Left ventricle myocardium inferior (tissue), 1 donor: ENCODE data around the gene SURF1. TPM values are rescaled to one million over a fixed set of nuclear protein-coding genes. Genes with fewer than 3 reads are reported as not detected.

ENCODE experiments used
- DNase-seq: peaks from one replicate; pipeline ENCODE4 v3.0.0-alpha.2; 2020
- H3K27ac ChIP-seq: fragments of 200-600 bp; replicated peaks from 2 replicates; pipeline ENCODE4 v1.8.0; 2021
- H3K27me3 ChIP-seq: fragments of 200-600 bp; 2 replicates; pipeline ENCODE4 v1.8.0; 2021; ENCODE audit warnings: low read depth
- H3K36me3 ChIP-seq: fragments of 200-600 bp; 2 replicates; pipeline ENCODE4 v1.8.0; 2021
- H3K4me1 ChIP-seq: fragments of 200-600 bp; 2 replicates; pipeline ENCODE4 v1.8.0; 2021
- H3K4me3 ChIP-seq: fragments of 200-600 bp; 2 replicates; pipeline ENCODE4 v1.8.0; 2021; ENCODE audit warnings: mild to moderate bottlenecking, moderate library complexity
- H3K9me3 ChIP-seq: fragments of 200-600 bp; replicated peaks from 2 replicates; pipeline ENCODE4 v1.8.0; 2021
- CTCF ChIP-seq: fragments of 200-600 bp; IDR thresholded peaks from 2 replicates; pipeline ENCODE4 v1.8.0; 2021; ENCODE audit warnings: antibody characterized with exemption, mild to moderate bottlenecking, borderline replicate concordance
- intact Hi-C: fragments of 100-400 bp; cut with micrococcal nuclease; formaldehyde crosslinking; loops from one replicate; pipeline ENCODE4 v1.11.0; 2022
- total RNA-seq: library from RNA; stranded (reverse); fragmentation: NEBNext Ultra II Directional; extraction: Animal tissue kit (Norgen Biotek cat#: 25700); gene quantifications from one replicate; pipeline ENCODE4 v1.2.1, GENCODE V29; 2021
- donor health status: DM: no; HTN: yes; CAD: no; lungs with severe emphysema.

Gene SURF1
- total RNA-seq, 1 donor from 2014 or later, result 60.7 TPM

GRCh38 chr9:133374612-133375115 lies 18.4 kb upstream of the SURF1 start:
- intact Hi-C loops, result no loop called here
- no peak for DNase-seq
- Histone ChIP-seq H3K36me3 (peaks cover 16% of the 10 kb centered on the region), H3K27ac (peak overlapping the region; percentile 97), H3K27me3 (no peaks in the 10 kb centered on the region), H3K4me3 (peak overlapping the region; percentile 97), H3K9me3 (no peaks in the 10 kb centered on the region), H3K4me1 (peaks cover 71% of the 10 kb centered on the region)
- no peak for TF ChIP-seq CTCF

GRCh38 chr9:133372144-133372543 lies 15.9 kb upstream of the SURF1 start:
- Histone ChIP-seq H3K9me3 (no peaks in the 10 kb centered on the region), H3K27ac (peak overlapping the region; percentile 27), H3K36me3 (peaks cover 21% of the 10 kb centered on the region), H3K4me1 (peaks cover 96% of the 10 kb centered on the region), H3K4me3 (no peak overlapping the region), H3K27me3 (no peaks in the 10 kb centered on the region)
- intact Hi-C loops, result no loop called here
- no peak for DNase-seq
- TF ChIP-seq CTCF, result no peak

GRCh38 chr9:133371261-133371711 lies 15.0 kb upstream of the SURF1 start:
- peak overlapping the region; percentile 27 for H3K27ac ChIP-seq
- intact Hi-C loops, result no loop called here

GRCh38 chr9:133370685-133371084 lies 14.4 kb upstream of the SURF1 start:
- Histone ChIP-seq H3K27me3 (no peaks in the 10 kb centered on the region), H3K4me1 (peaks cover 85% of the 10 kb centered on the region), H3K27ac (no peak overlapping the region), H3K9me3 (no peaks in the 10 kb centered on the region), H3K36me3 (peaks cover 36% of the 10 kb centered on the region), H3K4me3 (no peak overlapping the region)
- DNase-seq, result no peak
- intact Hi-C loops, result no loop called here
- no peak for TF ChIP-seq CTCF

More at GRCh38 chr9:133371261-133371711, 15.0 kb upstream of the SURF1 start:
- TF ChIP-seq CTCF, result no peak
- H3K36me3 ChIP-seq, result peaks cover 30% of the 10 kb centered on the region
- peaks cover 89% of the 10 kb centered on the region for H3K4me1 ChIP-seq
- no peaks in the 10 kb centered on the region for H3K27me3 ChIP-seq
- H3K4me3 ChIP-seq, result no peak overlapping the region
- no peaks in the 10 kb centered on the region for H3K9me3 ChIP-seq
- no peak for DNase-seq

GRCh38 chr9:133369933-133370332 lies 13.6 kb upstream of the SURF1 start:
- Histone ChIP-seq H3K27ac (no peak overlapping the region), H3K36me3 (peaks cover 43% of the 10 kb centered on the region)
- DNase-seq, result no peak

More at GRCh38 chr9:133369933-133370332, 13.6 kb upstream of the SURF1 start:
- Histone ChIP-seq H3K4me1 (peaks cover 78% of the 10 kb centered on the region), H3K4me3 (no peak overlapping the region), H3K9me3 (no peaks in the 10 kb centered on the region), H3K27me3 (no peaks in the 10 kb centered on the region)
- TF ChIP-seq CTCF, result no peak
- intact Hi-C loops, result no loop called here
